Nephron (organoid): ENCODE data around the gene FMNL2.

Experiments
- H3K27ac Mint-ChIP-seq, 3 experiments: 2 replicates each; pipeline ENCODE4 v1.8.0; 2020; ENCODE audit warnings: mixed read lengths in 3 of 3, mild to moderate bottlenecking in 2 of 3, moderate library complexity in 1 of 3
- H3K27me3 Mint-ChIP-seq: 2 replicates; pipeline ENCODE4 v1.8.0; 2021; ENCODE audit warnings: low read depth, mild to moderate bottlenecking, moderate library complexity, mixed read lengths
- H3K36me3 Mint-ChIP-seq: 2 replicates; pipeline ENCODE4 v1.8.0; 2020; ENCODE audit warnings: low read depth, mixed read lengths
- H3K4me1 Mint-ChIP-seq: 2 replicates; pipeline ENCODE4 v1.8.0; 2020; ENCODE audit warnings: mixed read lengths
- H3K4me3 Mint-ChIP-seq, 3 experiments: 2 replicates each; pipeline ENCODE4 v1.8.0; 2020; ENCODE audit warnings: mild to moderate bottlenecking in 3 of 3, mixed read lengths in 3 of 3, moderate library complexity in 2 of 3
- H3K9me3 Mint-ChIP-seq: 2 replicates; pipeline ENCODE4 v1.8.0; 2020; ENCODE audit warnings: mixed read lengths
- TF ChIP-seq, protein P1 (sequence below), 3 experiments: fragments of 200-600 bp; sonication (generic); IDR thresholded peaks; one replicate each; pipeline ENCODE4 v1.5.0; 2021; ENCODE audit warnings: antibody characterized with exemption in 3 of 3; ENCODE audit not compliant: unreplicated experiment in 3 of 3

Gene FMNL2

GRCh38 chr2:152622219-152622618 lies 287.2 kb downstream of the FMNL2 start:
- Mint-ChIP-seq H3K4me1 (peaks cover 65% of the 10 kb centered on the region), H3K27ac (peak overlapping the region in 2 of 3 experiments; percentile 12 to 87), H3K4me3 (no peak overlapping the region), H3K36me3 (peaks cover 78% of the 10 kb centered on the region), H3K27me3 (no peaks in the 10 kb centered on the region), H3K9me3 (no peaks in the 10 kb centered on the region)
- TF ChIP-seq, protein P1, sequence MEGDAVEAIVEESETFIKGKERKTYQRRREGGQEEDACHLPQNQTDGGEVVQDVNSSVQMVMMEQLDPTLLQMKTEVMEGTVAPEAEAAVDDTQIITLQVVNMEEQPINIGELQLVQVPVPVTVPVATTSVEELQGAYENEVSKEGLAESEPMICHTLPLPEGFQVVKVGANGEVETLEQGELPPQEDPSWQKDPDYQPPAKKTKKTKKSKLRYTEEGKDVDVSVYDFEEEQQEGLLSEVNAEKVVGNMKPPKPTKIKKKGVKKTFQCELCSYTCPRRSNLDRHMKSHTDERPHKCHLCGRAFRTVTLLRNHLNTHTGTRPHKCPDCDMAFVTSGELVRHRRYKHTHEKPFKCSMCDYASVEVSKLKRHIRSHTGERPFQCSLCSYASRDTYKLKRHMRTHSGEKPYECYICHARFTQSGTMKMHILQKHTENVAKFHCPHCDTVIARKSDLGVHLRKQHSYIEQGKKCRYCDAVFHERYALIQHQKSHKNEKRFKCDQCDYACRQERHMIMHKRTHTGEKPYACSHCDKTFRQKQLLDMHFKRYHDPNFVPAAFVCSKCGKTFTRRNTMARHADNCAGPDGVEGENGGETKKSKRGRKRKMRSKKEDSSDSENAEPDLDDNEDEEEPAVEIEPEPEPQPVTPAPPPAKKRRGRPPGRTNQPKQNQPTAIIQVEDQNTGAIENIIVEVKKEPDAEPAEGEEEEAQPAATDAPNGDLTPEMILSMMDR (IDR thresholded peaks at IDR 0.05; ENCODE audit: unreplicated experiment in 3 of 3) = no peak

DNA sequence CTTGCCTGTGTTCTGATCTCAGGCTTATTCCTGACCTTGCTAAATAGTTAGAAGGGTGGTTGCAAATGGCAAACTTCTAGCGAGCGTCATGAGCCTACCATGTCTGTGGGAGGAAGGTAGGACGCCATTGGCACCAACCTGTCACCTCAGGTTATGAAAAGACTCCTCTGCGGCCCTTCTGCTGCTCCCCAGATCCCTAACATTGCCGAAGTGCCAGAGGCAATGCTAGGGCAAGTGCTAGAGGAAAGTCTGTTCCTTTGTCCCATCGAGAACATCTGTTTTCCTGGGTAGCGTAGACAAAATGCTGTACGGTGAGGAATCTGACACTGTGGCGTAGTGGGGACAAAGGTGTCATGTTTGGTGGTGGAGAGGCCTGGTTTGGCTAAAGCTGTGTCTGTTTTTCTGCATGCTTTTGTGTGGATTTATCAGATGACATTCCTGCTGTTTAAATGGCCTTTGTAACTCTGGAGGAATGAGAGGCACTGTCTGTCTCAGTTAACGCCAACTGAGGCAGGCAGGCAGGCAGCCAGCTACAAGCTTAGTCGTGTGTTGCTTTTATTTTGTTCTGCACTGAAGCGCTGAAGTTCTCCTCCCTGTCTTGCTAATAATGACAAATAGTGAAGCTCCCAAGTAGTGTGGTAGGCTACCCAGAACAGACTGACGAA lies 288.2 kb downstream of the FMNL2 start:
- H3K36me3 Mint-ChIP-seq = peaks cover 76% of the 10 kb centered on the region
- H3K27ac Mint-ChIP-seq = peak overlapping the region in 2 of 3 experiments; percentile 20 to 87
- no peaks in the 10 kb centered on the region for H3K27me3 Mint-ChIP-seq
- TF ChIP-seq, protein P1 (IDR thresholded peaks at IDR 0.05; ENCODE audit: unreplicated experiment in 3 of 3) = no peak
- no peak overlapping the region for H3K4me3 Mint-ChIP-seq
- H3K9me3 Mint-ChIP-seq = no peaks in the 10 kb centered on the region
- peaks cover 60% of the 10 kb centered on the region for H3K4me1 Mint-ChIP-seq

DNA sequence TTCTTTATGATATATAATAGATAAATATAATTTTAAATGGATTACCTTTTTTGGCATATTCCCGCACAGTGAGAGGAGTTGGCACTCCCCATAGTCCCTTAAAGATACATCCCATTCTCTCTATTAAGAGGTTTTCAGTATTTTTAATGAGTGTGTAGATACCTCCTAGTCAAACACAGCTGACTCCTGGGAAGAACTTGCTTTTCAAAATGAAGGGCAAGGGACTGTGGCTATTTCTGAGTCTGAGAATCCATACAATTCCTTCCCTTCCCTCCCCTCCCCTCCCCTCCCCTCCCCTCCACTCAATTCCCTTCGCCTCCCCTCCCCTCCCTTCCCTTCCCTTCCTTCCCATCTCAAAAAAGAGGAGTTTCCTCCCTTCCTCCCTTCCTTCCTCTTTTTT lies 288.8 kb downstream of the FMNL2 start:
- TF ChIP-seq, protein P1 (IDR thresholded peaks at IDR 0.05; ENCODE audit: unreplicated experiment in 3 of 3) = no peak
- no peak overlapping the region for H3K27ac Mint-ChIP-seq
- H3K4me3 Mint-ChIP-seq = no peak overlapping the region
- H3K27me3 Mint-ChIP-seq = no peaks in the 10 kb centered on the region
- H3K9me3 Mint-ChIP-seq = no peaks in the 10 kb centered on the region
- peaks cover 76% of the 10 kb centered on the region for H3K36me3 Mint-ChIP-seq
- H3K4me1 Mint-ChIP-seq = peaks cover 54% of the 10 kb centered on the region

DNA sequence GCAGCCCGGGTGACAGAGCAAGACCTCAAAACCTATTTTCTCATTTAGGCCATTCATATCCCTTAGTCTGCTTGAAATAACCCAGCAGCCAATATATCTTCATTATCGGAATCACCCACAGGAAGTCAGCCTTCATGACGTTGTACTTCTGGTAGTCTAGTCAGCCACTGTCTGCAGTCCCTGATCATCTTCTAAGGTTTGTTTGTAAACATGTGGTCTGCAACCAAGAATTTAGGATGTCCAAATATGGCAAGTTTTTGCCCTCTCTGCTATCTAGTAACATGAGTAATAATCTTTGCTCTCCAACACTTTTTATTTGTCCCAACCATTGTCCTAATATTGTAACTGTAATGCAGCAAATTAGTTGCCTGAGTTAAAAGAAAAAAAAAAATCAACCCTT lies 289.8 kb downstream of the FMNL2 start:
- TF ChIP-seq, protein P1 (IDR thresholded peaks at IDR 0.05; ENCODE audit: unreplicated experiment in 3 of 3) = no peak

DNA sequence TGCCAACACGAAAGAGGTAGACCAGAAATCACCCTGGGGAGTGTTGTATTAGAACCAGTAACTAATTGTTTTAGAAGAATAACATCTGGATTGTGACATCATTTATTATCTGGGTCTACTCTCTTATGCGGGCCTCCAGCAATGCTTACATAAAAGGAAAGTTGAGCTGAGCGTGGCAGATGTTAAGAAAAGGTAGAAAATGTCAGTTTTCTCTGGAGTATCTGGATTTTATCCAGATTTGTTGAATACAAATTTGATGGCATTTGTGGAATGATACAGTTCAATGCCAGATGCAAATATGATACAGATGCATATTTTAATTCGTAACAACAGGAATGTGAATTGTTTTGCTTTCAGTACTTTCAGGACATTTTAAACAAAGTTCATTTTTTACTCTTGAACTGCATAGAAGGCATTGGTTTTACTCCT lies 292.0 kb downstream of the FMNL2 start:
- Mint-ChIP-seq H3K9me3 (no peaks in the 10 kb centered on the region), H3K27me3 (no peaks in the 10 kb centered on the region), H3K4me1 (peaks cover 31% of the 10 kb centered on the region), H3K27ac (peak overlapping the region; percentile 2 to 85 (median 67)), H3K36me3 (peaks cover 64% of the 10 kb centered on the region), H3K4me3 (no peak overlapping the region)
- TF ChIP-seq, protein P1 (IDR thresholded peaks at IDR 0.05; ENCODE audit: unreplicated experiment in 3 of 3) = no peak

More for the DNA sequence above, 289.8 kb downstream of the FMNL2 start:
- Mint-ChIP-seq H3K4me3 (no peak overlapping the region), H3K4me1 (peaks cover 52% of the 10 kb centered on the region), H3K27me3 (no peaks in the 10 kb centered on the region), H3K27ac (no peak overlapping the region), H3K9me3 (no peaks in the 10 kb centered on the region), H3K36me3 (peaks cover 74% of the 10 kb centered on the region)
